Dedifferentiated amniotic fluid mesenchymal stem cell (primary cell): ENCODE data around the gene FRK.

Experiments
- DNase-seq: peaks from one replicate; pipeline ENCODE4 v3.0.0-alpha.2; 2016; ENCODE audit errors: extremely low spot score

FRK gene

DNA sequence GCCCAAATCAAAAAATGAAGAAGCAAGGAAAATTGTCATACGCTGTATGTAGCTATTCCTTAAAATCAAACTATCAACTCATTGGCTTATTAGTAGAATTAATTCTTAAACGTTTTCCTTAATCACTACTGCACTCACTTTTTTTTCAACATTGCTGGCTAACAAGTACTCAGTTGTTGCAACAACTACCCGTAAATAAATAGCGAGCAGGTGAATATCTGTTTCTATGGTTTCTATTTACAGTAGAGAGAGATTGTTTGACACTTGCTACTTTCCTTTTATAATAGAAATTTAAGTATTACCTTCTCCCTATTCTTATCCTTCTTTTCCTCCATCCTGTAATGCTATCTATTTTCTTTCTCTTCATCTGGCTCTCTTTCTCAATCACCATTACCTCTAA, 25.1 kb downstream of the FRK start:
- DNase-seq: no peak

DNA sequence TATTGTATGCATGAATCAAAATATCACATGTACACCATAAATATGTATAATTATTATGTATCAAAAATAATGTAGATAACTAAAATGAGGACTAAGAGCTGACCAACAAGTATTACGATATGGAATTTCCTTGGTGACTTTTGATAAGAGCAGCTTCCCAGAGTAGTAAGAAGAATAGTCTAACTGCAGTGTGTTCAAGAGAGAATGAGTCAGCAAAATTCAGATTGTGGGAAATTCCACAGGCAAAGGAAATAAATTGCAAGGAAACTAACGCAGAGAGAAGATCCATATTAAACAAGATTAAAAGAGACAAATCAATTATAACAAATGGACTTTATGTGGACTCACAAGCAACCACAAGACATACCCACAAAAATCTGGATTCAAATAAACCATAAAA, 26.4 kb downstream of the FRK start:
- peak; percentile 49 for DNase-seq

DNA sequence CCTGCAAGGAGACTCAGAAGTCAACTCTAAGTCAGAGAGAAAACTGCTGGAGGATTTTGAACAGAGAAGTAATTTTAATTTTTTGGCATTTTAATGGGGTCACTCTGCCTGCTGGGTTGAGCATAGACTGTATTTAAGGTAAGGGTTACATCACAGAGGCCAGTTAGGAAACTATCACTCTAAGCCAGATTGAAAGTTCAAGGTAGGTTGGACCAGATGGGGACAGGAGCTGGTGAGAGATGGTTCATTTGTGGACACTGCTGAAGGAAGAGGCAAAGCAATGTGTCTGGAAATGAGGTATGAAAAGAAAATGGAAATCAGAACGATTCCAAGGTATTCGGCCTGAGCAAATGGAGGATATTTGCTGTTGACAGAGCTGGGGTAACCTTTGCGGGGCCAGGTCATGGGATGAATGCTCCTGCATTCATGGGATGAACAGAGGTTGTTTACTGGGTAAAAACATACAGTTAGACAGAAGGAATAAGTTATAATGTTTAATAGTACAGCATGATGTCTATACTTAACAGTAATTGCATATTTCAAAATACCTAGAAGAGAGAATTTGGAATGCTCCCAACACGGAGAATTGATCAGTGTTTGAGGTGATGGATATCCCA, 26.9 kb downstream of the FRK start:
- DNase-seq: no peak

DNA sequence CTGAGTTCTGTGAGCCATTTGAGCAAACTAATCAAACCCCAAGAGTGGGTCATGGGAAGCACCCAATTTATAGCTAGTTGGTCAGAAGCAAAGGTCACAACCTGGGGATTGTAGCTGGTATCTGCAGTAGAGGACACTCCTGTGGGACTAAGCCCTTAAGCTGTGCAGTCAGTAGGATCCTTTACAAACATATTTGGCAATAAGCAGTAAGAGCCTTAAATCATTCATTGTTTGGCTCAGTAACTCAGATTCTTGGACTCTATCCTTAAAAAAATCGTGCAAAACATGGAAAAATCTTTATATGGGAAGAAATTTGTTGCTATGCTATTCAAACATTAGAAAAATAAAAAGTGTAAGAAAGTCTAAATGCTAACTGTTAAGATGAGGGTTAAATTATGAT, 29.9 kb downstream of the FRK start:
- DNase-seq: peak; percentile 31

DNA sequence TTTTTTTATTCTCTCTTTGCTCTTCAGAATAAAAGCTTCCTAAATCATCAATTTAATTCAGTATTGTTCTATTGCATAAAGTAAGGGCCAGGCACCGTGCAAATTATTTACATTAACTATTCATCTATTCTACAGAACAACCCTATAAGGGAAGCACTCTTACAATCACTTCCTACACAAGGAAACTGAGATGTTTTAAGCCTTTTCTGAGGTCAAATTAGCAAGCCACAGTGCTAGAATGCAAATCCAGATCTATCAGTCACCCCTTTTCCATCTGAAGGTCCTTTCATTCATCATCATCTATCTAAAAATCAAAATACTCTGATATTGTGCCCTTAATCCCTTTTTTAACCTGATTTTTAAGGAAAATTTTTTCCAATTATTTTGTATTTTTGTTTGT, 31.2 kb downstream of the FRK start:
- no peak for DNase-seq

DNA sequence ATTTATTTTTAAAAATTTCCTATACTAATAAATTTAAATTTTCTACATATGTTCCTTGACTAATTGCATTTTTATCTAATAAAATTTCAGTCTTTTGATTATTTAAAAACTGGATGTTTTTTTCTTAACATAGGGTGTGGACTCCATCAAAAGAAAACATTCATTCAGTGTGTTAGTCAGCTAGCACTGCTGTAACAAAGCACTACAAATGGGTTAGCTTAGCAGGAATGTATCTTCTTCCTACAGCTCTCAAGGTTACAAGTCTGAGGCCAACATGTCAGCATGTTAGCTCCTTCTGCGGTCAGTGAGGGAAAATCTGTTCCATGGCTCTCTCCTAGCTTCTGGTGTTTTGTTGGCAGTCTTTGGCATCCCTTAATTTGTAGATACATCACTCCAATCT, 32.5 kb downstream of the FRK start:
- DNase-seq: no peak

DNA sequence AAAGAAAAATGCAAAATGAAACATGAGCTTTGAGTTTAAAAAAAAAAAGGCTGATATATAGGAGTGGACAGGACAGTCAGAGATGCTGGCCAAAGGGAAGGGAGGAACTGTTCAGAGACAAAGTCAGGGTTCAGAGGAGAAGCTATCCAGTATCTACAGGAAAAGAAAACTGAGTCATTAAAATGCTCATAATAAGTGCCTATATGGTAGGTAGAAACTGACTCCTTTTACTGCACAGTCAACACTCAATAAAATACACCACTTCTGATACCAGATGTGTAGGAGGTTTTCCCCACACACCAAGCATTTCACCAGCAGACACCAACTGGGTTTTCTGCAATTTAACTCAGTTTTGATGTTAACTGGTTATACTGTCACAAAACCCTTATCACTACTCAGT, 32.9 kb downstream of the FRK start:
- no peak for DNase-seq

DNA sequence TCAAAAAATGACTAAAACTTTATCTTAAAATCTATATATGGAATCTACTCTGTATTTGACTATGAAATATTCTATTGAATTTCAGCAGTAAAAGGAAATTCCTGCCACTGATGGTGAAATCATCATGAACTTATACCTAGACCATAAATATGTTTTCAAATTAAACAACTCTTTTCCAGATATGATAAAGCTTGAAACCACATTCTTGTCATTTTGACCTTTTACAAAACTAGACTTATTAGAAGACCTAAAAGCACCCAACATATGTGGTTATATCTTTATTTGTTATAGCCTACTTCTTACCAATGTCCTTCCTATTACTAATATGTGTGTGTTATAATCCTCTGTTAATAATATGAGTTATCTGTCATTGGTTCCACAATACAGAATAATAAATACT, 35.3 kb downstream of the FRK start:
- no peak for DNase-seq

DNA sequence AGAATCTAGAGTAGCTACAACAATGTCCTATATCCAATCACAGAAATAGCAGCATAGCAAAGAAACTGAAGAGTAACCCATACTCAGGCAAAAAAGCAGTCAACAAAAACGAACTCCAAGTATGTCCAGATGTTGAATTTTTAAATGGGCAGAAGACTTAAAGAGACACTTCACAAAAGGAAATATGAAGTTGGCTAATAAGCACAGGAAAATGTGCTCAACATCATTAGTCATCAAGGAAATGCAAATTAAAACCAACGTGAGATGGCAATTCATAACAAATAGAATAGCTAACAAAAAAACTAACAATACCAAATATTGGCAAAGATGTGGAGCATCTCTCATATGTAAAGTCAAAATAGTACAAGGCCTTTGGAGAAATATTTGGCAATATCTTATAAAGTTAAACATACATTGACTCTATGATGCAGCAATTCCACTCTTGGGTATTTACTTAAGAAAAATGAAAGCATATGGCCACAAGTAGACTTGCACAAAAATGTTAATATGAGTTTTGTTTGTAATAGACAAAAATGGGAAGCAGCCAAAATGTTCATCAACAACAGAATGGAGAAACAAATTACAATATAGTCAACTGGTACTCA, 37.7 kb downstream of the FRK start:
- no peak for DNase-seq

DNA sequence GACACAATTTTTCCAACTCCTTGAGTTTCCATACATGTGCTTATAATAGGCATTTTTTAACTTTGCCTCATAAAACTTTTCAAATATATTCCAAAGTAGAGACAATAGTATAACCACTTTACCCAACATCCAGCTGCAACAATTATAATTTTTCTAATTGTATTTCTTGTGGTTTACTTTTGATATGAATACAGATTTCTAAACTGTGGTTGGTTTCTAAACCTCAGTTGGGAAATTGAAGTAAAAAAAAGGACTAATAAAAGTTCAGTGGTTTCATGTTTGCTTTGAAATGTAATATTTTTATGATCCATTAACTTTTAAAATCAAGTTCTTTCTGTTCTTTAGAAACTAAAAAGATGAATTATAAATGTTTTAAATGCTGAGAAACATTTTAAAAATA, 40.0 kb downstream of the FRK start:
- DNase-seq: no peak

DNA sequence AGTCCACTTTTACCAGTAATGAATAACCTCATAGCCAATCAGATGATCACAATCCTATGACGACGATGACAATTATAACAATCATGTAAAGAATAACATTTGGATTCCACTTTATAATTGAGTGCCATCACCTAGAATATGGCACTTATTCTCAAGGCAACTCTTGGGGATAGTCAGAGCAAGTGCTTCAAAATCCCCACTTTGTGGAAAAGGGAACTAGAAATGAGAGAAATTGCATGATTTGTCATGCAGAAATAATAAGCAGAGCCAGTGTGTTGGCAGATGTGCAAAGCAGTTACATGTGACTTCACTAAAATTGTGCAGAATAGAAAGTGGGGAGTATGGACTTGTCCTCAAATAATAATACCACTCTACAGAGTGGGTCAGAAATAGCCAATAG, 41.3 kb downstream of the FRK start:
- DNase-seq: no peak

DNA sequence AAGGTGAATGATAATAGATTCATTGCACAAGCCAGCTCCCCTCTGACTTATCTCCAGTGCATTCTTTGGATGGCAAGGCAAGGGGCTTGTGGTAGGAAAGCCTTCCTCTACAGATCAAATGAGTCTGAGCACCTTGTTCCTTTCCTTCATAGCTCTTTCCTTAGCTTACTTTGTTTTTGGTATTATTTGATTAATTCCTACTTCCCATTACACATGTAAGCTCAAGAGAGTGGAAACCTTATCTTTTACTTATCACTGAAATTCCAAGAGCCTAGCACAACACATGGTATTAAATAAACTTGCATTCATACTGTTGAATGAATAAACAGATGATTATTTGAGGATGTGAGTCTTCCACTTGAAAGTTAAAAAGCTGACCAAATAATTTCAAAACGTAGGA, 41.7 kb downstream of the FRK start:
- DNase-seq: no peak

DNA sequence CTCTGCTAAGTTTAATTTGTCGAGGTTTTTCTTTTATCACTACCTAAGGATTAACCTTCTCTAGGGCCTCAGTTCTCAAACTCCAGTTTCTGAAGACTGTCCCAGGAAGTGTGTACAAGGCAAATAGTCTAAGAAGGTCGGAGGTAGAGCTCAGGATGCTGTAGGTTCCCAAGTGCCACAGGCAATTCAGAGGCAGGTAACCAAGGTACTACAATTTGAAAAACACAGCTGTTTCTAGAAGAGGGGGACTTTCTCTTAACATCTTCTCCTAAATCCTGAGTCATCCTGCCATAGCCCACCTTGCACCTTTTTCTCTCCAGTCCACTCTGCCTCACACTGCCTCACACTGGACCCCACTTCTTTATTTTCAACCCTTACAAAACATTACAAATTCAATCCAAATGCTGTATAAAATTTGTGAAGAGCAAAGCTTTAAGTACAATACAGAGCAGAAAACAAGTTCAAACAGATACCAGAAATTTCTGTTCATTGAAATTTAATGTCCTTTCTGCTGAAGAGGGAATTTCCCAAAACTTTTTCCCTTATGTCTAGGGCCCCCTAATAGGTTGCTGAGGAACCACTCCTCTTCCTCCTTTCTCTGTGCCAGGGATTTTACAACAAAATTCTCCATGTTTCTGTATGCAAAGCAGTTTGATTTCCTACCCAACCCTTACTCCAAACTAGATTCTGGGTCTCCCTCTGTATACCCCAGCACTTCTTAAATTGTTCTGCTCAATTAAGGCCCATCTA, 43.0 kb downstream of the FRK start:
- no peak for DNase-seq

DNA sequence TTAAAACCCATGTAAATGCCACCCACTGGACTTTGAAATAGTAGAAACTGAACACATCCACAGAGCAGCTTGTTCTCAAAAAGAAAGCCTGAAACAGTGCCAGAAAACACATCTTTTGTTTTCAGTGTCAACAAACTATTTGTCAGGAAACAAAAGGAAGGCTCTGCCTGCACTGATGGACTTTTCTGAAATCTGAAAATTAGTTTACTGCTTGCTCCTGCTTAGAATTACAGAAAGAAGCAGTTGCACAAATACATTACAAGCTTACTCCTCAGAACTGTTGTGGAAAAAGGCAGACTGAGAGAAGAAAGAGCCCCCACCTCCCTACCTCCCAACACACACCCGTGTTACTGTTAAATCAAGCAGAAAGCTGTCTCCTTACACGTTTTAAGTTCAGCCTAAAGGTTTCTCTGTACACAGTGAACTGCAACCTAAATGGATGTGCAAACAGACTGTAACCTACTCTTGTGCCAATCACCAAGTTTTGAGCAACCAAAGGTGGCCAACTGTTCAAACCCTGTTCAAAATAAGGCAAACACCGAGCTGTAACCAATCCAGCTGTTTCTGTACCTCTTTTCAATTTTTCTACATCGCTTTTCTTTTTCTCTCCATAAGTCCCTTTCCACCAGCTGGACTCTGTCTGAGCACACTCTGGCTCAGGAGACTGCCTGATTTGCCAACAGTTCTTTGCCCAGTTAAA, 43.7 kb downstream of the FRK start:
- DNase-seq: no peak

DNA sequence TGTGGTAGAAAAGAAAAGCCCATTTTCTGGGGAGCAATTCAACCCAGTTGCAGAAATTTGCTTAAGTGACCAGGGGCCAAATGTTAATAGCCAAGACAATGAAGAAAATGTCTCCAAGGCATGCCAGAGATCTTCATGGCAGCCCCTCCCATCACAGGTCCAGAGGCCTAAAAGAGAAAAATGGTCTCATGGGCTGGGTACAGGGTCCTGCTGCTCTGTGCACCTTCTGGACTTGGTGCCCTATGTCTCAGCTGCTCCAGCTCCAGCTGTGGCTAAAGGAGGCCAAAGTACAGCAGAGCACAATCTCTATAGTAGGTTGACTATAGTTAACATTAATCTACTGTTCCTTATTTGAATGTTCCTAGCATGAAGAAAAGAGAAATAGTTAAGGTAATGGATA, 44.7 kb downstream of the FRK start:
- no peak for DNase-seq

DNA sequence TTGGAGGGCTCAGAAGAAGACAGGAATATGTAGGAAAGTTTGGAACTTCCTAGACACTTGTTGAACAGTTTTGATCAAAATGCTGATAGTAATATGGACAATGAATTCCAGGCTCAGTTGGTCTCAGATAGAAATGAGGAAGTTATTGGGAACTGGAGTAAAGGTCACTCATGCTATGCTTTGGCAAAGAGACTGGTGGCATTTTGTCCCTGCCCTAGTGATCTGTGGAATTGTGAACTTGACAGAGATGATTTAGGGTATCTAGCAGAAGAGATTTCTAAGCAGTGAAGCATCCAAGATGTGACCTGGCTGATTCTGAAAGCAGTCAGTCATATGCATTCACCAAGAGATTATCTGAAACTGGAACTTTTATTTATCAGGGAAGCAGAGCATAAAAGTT, 45.1 kb downstream of the FRK start:
- no peak for DNase-seq

DNA sequence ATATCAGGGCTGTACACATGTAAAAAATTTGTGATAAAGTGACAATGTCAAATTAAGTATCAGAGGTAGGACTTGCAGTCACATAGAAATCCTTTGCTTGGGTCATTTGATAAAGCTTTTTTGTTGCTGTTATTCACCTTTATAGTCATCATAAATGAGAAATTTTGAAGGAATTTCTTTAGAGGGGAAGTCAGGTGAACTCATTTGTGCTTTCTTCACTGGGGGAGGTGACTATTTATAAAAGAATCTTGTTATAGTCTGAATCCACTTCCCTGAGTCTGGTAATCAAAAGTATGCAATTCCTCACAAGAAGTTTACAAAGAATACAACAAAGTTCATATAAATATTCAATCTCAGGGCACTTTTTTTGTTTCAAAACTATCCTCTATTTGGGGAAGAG, 47.7 kb downstream of the FRK start:
- DNase-seq: no peak

DNA sequence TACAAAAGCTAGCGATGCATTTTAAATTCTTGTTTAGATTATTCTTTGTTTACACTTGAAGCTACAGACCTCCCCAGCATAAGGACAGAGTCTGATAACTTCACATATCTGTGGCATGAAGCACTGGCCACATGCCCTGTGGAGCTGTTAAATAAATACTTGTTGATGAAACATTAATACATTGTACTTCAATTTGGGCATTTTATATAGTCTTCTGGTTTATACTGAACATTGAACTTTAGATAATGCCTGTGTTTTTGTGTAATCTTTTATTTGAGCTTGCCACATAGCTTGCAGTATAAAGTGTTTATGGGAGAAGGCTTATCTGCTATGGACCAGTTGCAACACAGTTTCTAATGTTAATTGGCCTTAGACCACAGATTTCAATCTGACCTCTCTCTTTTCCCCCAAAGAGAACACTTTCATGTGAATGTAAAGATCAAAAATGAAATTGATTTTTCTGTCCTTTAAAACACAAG, 48.2 kb downstream of the FRK start:
- DNase-seq: no peak

DNA sequence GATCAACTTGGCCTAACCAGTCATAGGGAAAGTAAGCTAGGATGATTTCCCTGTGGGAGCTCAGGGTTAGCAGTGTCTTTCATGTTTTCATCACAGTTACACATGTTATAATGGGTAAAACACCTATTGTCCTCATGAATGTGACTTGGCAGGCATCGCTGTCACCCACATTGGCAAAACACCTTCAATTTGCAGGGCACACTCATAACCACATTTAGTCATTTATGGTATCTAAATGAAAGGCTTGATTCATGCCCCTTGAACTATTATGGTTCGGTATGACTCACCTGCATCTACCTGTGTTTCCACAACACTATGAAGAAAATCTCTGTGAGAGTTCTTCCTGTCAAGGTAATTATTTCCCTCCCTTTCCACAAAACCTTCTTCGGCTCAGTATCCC, 49.2 kb downstream of the FRK start:
- no peak for DNase-seq

DNA sequence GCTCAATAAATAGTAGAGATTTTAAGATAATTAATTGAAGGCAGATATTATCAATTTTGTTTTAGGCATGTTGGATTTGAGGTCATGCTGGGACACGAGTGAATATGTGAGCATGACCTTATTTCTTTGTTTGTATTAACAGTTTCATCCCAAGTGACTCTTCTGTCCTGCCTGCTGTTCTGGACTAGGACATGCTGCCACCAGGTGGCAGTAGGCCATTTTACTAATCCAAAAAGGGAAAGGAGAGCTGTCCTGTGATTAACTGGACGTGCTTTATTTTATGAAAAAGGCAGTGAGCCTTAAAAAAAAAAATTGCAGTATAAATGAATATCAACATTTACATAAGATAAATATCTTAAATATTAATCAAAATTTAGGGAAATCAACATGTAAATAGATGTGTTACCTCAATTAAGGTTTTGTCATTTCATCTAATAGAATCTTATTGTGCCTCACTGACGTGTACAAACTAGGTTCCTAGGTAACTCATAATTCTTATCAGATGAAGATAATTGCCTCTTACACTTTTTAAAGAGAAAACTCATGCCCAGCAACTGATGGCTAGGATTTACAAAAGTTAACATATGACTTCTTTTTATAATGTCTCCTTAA, 49.8 kb downstream of the FRK start:
- DNase-seq: peak; percentile 68

DNA sequence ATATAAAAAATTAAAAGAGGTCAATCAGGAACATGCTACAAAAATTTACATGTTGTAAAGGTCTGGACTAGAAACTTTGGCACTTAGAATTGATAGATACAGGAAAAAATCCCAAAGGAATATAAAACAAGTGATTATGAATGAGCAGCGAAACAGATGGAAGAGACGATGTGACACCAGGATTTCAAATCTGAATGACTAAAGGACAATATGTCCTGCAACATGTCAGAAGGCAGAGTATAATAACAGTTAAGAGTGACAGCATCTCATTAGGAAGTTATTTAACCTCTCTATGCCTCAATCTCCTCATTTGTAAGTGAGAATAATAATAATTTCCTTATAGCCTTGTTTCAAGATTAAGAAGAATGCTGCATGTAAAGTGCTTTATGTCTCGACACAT, 50.3 kb downstream of the FRK start:
- no peak for DNase-seq
